SK-N-SH treated with all-trans-retinoic acid at 6 μM for 48 hours (cell line): Measurements from ENCODE around the gene TMEM163.

ENCODE experiments used
- CSDC2 ChIP-seq: fragments of 250-450 bp; sonication (Bioruptor Pico); IDR thresholded peaks from 2 replicates; pipeline ENCODE4 v1.5.0; 2020; ENCODE audit warnings: mild to moderate bottlenecking, moderate library complexity
- ISL1 ChIP-seq: fragments of 250-450 bp; sonication (Bioruptor Pico); IDR thresholded peaks from 2 replicates; pipeline ENCODE4 v2.1.2; 2022; ENCODE audit warnings: mild to moderate bottlenecking, moderate library complexity
- PATZ1 ChIP-seq: fragments of 250-450 bp; sonication (Bioruptor Pico); IDR thresholded peaks from 2 replicates; pipeline ENCODE4 v1.8.0; 2020; ENCODE audit warnings: mild to moderate bottlenecking, moderate library complexity, borderline replicate concordance
- ZFP3 ChIP-seq: fragments of 250-450 bp; sonication (Bioruptor Pico); IDR thresholded peaks from 2 replicates; pipeline ENCODE4 v1.5.0; 2020; ENCODE audit warnings: mild to moderate bottlenecking, moderate library complexity
- ZFP30 ChIP-seq: fragments of 450-650 bp; formaldehyde crosslinking; IDR thresholded peaks from 2 replicates; pipeline ENCODE4 v1.5.0; 2022; ENCODE audit warnings: mild to moderate bottlenecking, moderate library complexity

GRCh38 chr2:134416637-134417036, 302.2 kb downstream of the TMEM163 start:
- no peak for TF ChIP-seq ISL1 (CRISPR knock-in tag)
- TF ChIP-seq ZFP3: no peak
- TF ChIP-seq ZFP30: no peak
- TF ChIP-seq PATZ1: no peak
- TF ChIP-seq CSDC2: no peak
